Nephron progenitor cell (in vitro differentiated cells): ENCODE data around the gene FIGN.

Experiments
- DNase-seq: peaks from one replicate; pipeline ENCODE4 v3.0.0; 2021
- H3K27ac Mint-ChIP-seq: 2 replicates; pipeline ENCODE4 v1.8.0; 2021; ENCODE audit warnings: mild to moderate bottlenecking, moderate library complexity, mixed read lengths
- H3K27me3 Mint-ChIP-seq: 2 replicates; pipeline ENCODE4 v1.8.0; 2021; ENCODE audit warnings: mild to moderate bottlenecking, low read depth, mixed read lengths; ENCODE audit not compliant: poor library complexity
- H3K36me3 Mint-ChIP-seq: 2 replicates; pipeline ENCODE4 v1.8.0; 2021; ENCODE audit warnings: low read depth, mixed read lengths
- H3K4me1 Mint-ChIP-seq: 2 replicates; pipeline ENCODE4 v1.8.0; 2021; ENCODE audit warnings: mixed read lengths
- H3K4me3 Mint-ChIP-seq: 2 replicates; pipeline ENCODE4 v1.8.0; 2021; ENCODE audit warnings: mild to moderate bottlenecking, moderate library complexity, mixed read lengths
- H3K9me3 Mint-ChIP-seq: 2 replicates; pipeline ENCODE4 v1.8.0; 2021; ENCODE audit warnings: mild to moderate bottlenecking, moderate library complexity, mixed read lengths
- TF ChIP-seq, protein P1 (sequence below): fragments of 200-600 bp; sonication (generic); IDR thresholded peaks from 2 replicates; pipeline ENCODE4 v1.5.0; 2021; ENCODE audit warnings: antibody characterized with exemption

Gene FIGN

DNA sequence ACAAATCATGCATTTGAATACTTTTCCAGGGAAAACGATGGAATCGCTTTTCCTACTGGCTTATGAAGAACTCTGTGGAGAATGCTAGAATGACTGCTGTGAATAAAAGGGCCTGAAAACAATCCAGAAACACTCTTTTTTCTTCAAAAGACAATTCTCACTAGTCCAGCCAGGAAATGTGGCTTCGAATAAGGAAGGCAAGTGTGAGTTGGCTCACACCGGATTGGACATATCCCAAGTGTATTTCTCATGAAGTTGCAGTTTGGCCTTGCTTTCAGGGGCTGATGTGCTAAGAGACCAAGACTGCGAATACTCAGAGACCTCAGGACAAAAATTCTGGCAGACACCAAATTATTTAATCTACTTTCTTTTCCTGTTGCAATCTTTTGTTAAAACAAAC is 54.1 kb downstream of the FIGN start:
- no peak for DNase-seq

DNA sequence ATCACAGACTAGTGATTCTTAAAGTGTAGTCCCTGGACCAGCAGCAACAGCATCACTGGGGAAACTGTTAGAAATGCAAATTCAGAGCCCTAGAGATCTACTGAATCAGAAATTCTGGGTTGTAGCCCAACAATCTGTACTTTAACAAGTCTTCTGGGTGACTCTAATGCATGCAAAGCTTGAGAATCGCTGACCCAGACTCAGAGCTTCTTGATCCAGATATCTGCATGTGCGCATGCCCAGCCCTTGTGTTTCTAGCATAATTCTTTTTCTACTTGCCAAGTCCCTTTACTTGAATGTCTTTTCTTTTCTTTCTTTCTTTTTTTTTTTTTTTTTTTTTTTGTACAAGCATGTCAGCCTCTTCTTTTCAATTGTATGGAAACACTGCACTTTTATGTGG is 60.4 kb downstream of the FIGN start:
- no peaks in the 10 kb centered on the region for H3K27me3 Mint-ChIP-seq
- TF ChIP-seq, protein P1, sequence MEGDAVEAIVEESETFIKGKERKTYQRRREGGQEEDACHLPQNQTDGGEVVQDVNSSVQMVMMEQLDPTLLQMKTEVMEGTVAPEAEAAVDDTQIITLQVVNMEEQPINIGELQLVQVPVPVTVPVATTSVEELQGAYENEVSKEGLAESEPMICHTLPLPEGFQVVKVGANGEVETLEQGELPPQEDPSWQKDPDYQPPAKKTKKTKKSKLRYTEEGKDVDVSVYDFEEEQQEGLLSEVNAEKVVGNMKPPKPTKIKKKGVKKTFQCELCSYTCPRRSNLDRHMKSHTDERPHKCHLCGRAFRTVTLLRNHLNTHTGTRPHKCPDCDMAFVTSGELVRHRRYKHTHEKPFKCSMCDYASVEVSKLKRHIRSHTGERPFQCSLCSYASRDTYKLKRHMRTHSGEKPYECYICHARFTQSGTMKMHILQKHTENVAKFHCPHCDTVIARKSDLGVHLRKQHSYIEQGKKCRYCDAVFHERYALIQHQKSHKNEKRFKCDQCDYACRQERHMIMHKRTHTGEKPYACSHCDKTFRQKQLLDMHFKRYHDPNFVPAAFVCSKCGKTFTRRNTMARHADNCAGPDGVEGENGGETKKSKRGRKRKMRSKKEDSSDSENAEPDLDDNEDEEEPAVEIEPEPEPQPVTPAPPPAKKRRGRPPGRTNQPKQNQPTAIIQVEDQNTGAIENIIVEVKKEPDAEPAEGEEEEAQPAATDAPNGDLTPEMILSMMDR, result no peak
- no peak overlapping the region for H3K4me3 Mint-ChIP-seq
- no peak for DNase-seq
- H3K27ac Mint-ChIP-seq, result no peak overlapping the region
- H3K4me1 Mint-ChIP-seq, result no peaks in the 10 kb centered on the region
- peaks cover 15% of the 10 kb centered on the region for H3K36me3 Mint-ChIP-seq
- H3K9me3 Mint-ChIP-seq, result no peaks in the 10 kb centered on the region

More for the DNA sequence above, 54.1 kb downstream of the FIGN start:
- Mint-ChIP-seq H3K4me3 (no peak overlapping the region), H3K36me3 (peaks cover 23% of the 10 kb centered on the region), H3K4me1 (peaks cover 9% of the 10 kb centered on the region), H3K9me3 (no peaks in the 10 kb centered on the region), H3K27ac (no peak overlapping the region), H3K27me3 (no peaks in the 10 kb centered on the region)
- TF ChIP-seq, protein P1, result no peak

DNA sequence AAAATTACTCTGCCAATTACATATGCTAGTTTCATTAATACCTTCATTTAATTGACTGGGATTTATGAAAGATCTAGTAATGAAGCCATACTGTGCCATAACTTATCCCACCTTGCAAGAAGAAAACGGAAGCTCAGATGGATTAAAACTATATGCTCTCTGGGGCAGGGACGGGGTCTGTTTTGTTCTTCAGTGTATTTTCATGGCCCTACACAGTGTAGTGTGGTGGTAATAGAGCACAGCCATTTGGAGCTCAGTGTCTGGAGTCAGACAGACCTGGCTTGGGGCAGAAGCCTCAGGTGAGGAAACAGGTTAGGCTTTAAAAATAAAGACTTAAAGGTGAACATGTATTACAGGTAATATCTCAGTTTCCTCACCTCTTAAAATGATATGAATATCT is 62.3 kb downstream of the FIGN start:
- peaks cover 7% of the 10 kb centered on the region for H3K36me3 Mint-ChIP-seq
- H3K4me1 Mint-ChIP-seq, result no peaks in the 10 kb centered on the region
- H3K27ac Mint-ChIP-seq, result no peak overlapping the region
- H3K27me3 Mint-ChIP-seq, result no peaks in the 10 kb centered on the region
- no peak overlapping the region for H3K4me3 Mint-ChIP-seq
- DNase-seq, result no peak
- TF ChIP-seq, protein P1, result no peak
- H3K9me3 Mint-ChIP-seq, result no peaks in the 10 kb centered on the region

DNA sequence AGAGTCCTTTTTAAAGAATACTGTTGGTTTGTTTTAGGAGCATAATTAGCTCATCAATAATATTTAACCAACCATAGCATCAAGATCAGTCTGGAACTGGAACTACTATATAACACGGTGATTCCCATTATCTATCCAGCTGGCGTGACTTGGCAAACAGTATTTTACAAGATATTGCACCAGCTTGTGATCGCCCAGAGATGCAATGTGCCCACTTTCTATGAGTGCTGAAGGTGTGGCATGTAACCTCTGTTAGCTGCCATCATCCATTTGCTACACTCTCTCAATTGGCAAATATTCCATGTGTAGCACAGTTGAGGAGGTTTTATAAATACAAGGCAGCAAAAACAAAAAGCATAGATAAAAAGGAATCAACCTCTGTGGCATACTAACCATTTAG is 64.9 kb downstream of the FIGN start:
- Mint-ChIP-seq H3K4me1 (no peaks in the 10 kb centered on the region), H3K4me3 (no peak overlapping the region)

DNA sequence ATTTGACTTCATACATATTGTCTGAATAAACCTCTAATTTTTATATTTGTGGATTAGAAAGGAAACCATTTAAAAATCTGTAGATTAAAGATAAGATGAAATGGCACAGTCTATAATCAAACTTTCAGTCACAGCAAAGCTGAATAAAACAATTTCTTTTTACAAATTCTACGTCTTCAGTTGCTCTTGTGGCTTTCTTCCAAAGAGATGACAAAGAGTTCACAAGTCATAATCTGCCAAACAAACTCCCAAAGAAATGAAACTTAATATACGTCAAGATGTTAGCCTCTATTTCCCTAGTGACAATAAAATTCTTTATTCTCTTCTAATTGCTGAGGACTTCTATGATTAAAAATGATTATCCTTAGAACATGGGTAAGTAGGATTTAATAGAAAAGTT is 66.3 kb downstream of the FIGN start:
- Mint-ChIP-seq H3K27ac (no peak overlapping the region), H3K36me3 (peaks cover 14% of the 10 kb centered on the region), H3K4me1 (no peaks in the 10 kb centered on the region), H3K27me3 (no peaks in the 10 kb centered on the region), H3K9me3 (no peaks in the 10 kb centered on the region), H3K4me3 (no peak overlapping the region)
- DNase-seq, result no peak
- TF ChIP-seq, protein P1, result no peak

More for the DNA sequence above, 64.9 kb downstream of the FIGN start:
- Mint-ChIP-seq H3K36me3 (peaks cover 13% of the 10 kb centered on the region), H3K27me3 (no peaks in the 10 kb centered on the region), H3K27ac (no peak overlapping the region), H3K9me3 (no peaks in the 10 kb centered on the region)
- TF ChIP-seq, protein P1, result no peak
- no peak for DNase-seq

DNA sequence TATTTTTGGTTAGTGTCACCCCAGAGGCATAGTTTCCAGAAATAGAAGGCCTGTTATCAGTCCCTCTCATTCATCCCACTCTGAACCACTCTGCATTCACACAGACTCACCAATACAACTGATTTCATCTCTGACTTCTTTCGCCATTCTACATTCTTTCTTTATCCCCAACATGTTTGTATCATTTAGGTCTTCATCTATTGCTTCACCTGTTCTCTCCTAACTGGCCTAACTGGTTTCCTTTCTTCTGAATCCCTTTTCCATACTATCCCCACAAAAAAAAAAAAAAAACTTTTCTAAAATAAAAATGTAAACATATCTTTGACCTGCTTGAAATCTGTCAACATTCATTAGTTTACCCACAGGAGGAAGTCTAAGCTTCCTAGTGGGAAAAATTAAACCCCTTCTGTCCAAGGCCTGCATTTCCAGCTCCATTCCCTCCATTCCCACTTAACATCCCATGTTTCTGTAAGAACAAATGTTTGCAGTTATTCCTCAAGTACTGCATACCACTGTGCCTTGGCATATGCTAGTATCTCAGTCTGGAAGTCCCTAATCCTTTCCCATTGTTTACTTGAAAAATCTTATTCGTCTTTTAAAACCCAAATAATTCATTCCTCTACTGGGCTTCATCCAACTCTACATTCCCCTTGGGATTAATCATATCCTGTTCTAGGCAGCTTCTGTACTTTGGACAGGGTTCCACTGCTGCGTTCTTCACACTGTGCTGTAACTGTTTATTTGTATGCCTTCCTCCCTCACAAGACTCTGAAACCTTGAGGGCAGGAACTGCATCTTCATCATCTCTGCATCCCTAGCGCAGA is 68.5 kb downstream of the FIGN start:
- TF ChIP-seq, protein P1, result no peak
- Mint-ChIP-seq H3K4me3 (no peak overlapping the region), H3K4me1 (no peaks in the 10 kb centered on the region), H3K27me3 (no peaks in the 10 kb centered on the region), H3K27ac (no peak overlapping the region), H3K9me3 (peaks cover 4% of the 10 kb centered on the region), H3K36me3 (peaks cover 32% of the 10 kb centered on the region)
- no peak for DNase-seq
